A673 (cell line): ENCODE measurements around the gene SMCO3. TPM values are rescaled to one million over a fixed set of nuclear protein-coding genes. Genes with fewer than 3 reads are reported as not detected.

Experiments used
- BruUV-seq: library from RNA; stranded (reverse); fragments of 400-500 nt; replicated peaks from 2 replicates; lab custom pipeline; 2021; lab: Mats Ljungman, UMichigan
- CTCF ChIA-PET: fragments of 300-600 bp; sonication (Branson Sonifier 250); formaldehyde crosslinking; loops from one replicate; lab custom pipeline; 2022; ENCODE audit warnings: antibody characterized with exemption; lab: Charles Lee
- POLR2A ChIA-PET: fragments of 300-600 bp; sonication (Branson Sonifier 250); formaldehyde crosslinking; loops from one replicate; lab custom pipeline; 2022; ENCODE audit warnings: antibody characterized with exemption; ENCODE audit not compliant: low non-redundant PET; lab: Charles Lee
- DNase-seq: peaks from one replicate; pipeline ENCODE4 v3.0.0-alpha.2; 2015; ENCODE audit warnings: low spot score
- H3K27ac ChIP-seq: fragments of 200-600 bp; sonication (generic); 2 replicates; pipeline ENCODE4 v1.5.1; 2016; ENCODE audit warnings: mixed run types, low read depth, mild to moderate bottlenecking, mixed read lengths, antibody characterized with exemption, low read length; ENCODE audit not compliant: poor library complexity, severe bottlenecking
- H3K27me3 ChIP-seq: fragments of 200-600 bp; sonication (generic); replicated peaks from 2 replicates; pipeline ENCODE4 v1.6.1; 2017; ENCODE audit warnings: mixed run types, low read depth, mild to moderate bottlenecking, mixed read lengths, antibody characterized with exemption, low read length; ENCODE audit not compliant: insufficient read depth, poor library complexity
- H3K36me3 ChIP-seq: fragments of 200-600 bp; sonication (generic); 2 replicates; pipeline ENCODE4 v1.6.1; 2016; ENCODE audit warnings: mixed run types, mild to moderate bottlenecking, mixed read lengths, antibody characterized with exemption, low read length; ENCODE audit not compliant: insufficient read depth, poor library complexity, severe bottlenecking
- H3K4me1 ChIP-seq: fragments of 200-600 bp; sonication (generic); 2 replicates; pipeline ENCODE4 v1.6.1; 2017; ENCODE audit warnings: mixed run types, mild to moderate bottlenecking, mixed read lengths, antibody characterized with exemption, low read length; ENCODE audit not compliant: insufficient read depth, poor library complexity, severe bottlenecking
- H3K4me3 ChIP-seq: fragments of 200-600 bp; sonication (generic); 2 replicates; pipeline ENCODE4 v1.5.1; 2016; ENCODE audit warnings: low read depth, mixed run types, mild to moderate bottlenecking, mixed read lengths, low read length; ENCODE audit not compliant: poor library complexity, severe bottlenecking
- H3K9me3 ChIP-seq: fragments of 200-600 bp; sonication (generic); 2 replicates; pipeline ENCODE4 v1.6.1; 2016; ENCODE audit warnings: mixed run types, low read depth, mild to moderate bottlenecking, mixed read lengths, antibody characterized with exemption, low read length; ENCODE audit not compliant: poor library complexity, severe bottlenecking
- CTCF ChIP-seq: fragments of 300-800, 200-600 bp; sonication (generic); conservative IDR thresholded peaks from 2 replicates; pipeline ENCODE4 v1.5.1; 2017; ENCODE audit warnings: low read depth, mild to moderate bottlenecking, antibody characterized with exemption, low read length, moderate library complexity, mixed read lengths
- EZH2 ChIP-seq: fragments of 200-600 bp; sonication (generic); IDR thresholded peaks from 2 replicates; pipeline ENCODE4 v1.6.1; 2017; ENCODE audit warnings: borderline replicate concordance, low read depth, mild to moderate bottlenecking, mixed read lengths, antibody characterized with exemption, low read length; ENCODE audit not compliant: poor library complexity, severe bottlenecking
- intact Hi-C: fragments of 100-400 bp; cut with micrococcal nuclease; formaldehyde crosslinking; loops from one replicate; pipeline ENCODE4 v1.10.0; 2022; ENCODE audit not compliant: unreplicated experiment
- total RNA-seq: library from RNA; stranded (reverse); gene quantifications from 2 replicates; pipeline ENCODE4 v1.2.3, GENCODE V29; 2021

SMCO3 gene
- total RNA-seq, 1 experiment from 2014 or later = not detected

- no peaks in the 10 kb centered on the region for H3K9me3 ChIP-seq
- no peaks in the 10 kb centered on the region for H3K27me3 ChIP-seq
- BruUV-seq = no TSS peak
- TF ChIP-seq EZH2 (no peak), CTCF (no peak)
- intact Hi-C loops = no loop called here
- H3K27ac ChIP-seq = no peak overlapping the region
- H3K36me3 ChIP-seq = no peaks in the 10 kb centered on the region
- DNase-seq = no peak
- POLR2A ChIA-PET = no interaction called here
- CTCF ChIA-PET = no interaction called here
- H3K4me3 ChIP-seq = no peak overlapping the region
- no peaks in the 10 kb centered on the region for H3K4me1 ChIP-seq
These were observed 11.3 kb upstream of the SMCO3 start for GRCh38 chr12:14825256-14825655.

GRCh38 chr12:14824012-14824634 is 10.1 kb upstream of the SMCO3 start:
- Histone ChIP-seq H3K9me3 (no peaks in the 10 kb centered on the region), H3K27ac (no peak overlapping the region), H3K4me1 (no peaks in the 10 kb centered on the region), H3K36me3 (no peaks in the 10 kb centered on the region), H3K4me3 (no peak overlapping the region), H3K27me3 (no peaks in the 10 kb centered on the region)
- TF ChIP-seq EZH2 (no peak), CTCF (no peak)
- CTCF ChIA-PET = no interaction called here
- no peak for DNase-seq
- BruUV-seq = no TSS peak
- POLR2A ChIA-PET = no interaction called here
- intact Hi-C loops = no loop called here

GRCh38 chr12:14811486-14811885 is 2.5 kb downstream of the SMCO3 start:
- ChIA-PET CTCF (interaction anchor here (0.6 to 1.1 kb wide), 2 partner anchors 184 to 773 kb away, joined by 3 read pairs; no protein-coding TSS in a partner anchor), POLR2A (no interaction called here)
- BruUV-seq = no TSS peak

More at GRCh38 chr12:14811486-14811885, 2.5 kb downstream of the SMCO3 start:
- no peaks in the 10 kb centered on the region for H3K9me3 ChIP-seq
- no peak overlapping the region for H3K27ac ChIP-seq
- H3K4me1 ChIP-seq = no peaks in the 10 kb centered on the region
- no peaks in the 10 kb centered on the region for H3K36me3 ChIP-seq
- TF ChIP-seq CTCF = no peak
- H3K4me3 ChIP-seq = no peak overlapping the region
- no peaks in the 10 kb centered on the region for H3K27me3 ChIP-seq
- intact Hi-C loops = no loop called here
- DNase-seq = no peak
